ENCODE results near the gene KCTD2.
"Not testable (repeated sequence)": the region's sequence is repeated elsewhere in the genome, so short reads cannot be mapped to it uniquely, and the experiment has no call there.

DNA sequence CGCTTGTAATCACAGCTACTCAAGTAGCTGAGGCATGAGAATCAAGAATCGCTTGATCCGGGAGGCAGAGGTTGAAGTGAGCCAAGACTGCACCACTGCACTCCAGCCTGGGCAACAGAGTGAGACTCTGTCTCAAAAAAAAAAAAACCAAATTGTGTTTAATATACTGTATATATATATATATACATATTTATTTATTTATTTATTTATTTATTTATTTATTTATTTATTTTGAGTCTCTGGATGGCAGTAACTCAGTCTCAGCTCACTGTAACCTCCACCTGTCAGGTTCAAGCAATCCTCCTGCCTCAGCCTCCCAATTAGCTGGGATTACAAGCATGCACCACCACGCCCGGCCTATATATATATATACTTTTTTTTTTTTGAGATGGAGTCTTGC is 25.9 kb downstream of the KCTD2 start:
- TF ChIP-seq, protein P1, sequence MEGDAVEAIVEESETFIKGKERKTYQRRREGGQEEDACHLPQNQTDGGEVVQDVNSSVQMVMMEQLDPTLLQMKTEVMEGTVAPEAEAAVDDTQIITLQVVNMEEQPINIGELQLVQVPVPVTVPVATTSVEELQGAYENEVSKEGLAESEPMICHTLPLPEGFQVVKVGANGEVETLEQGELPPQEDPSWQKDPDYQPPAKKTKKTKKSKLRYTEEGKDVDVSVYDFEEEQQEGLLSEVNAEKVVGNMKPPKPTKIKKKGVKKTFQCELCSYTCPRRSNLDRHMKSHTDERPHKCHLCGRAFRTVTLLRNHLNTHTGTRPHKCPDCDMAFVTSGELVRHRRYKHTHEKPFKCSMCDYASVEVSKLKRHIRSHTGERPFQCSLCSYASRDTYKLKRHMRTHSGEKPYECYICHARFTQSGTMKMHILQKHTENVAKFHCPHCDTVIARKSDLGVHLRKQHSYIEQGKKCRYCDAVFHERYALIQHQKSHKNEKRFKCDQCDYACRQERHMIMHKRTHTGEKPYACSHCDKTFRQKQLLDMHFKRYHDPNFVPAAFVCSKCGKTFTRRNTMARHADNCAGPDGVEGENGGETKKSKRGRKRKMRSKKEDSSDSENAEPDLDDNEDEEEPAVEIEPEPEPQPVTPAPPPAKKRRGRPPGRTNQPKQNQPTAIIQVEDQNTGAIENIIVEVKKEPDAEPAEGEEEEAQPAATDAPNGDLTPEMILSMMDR (IDR thresholded peaks at IDR 0.05; ENCODE audit: insufficient read depth, low read length, poor library complexity, severe bottlenecking), result not testable (repeated sequence)
- TF ChIP-seq EZH2phosphoT487 (conservative IDR thresholded peaks at IDR 0.05; ENCODE audit: low read length), result not testable (repeated sequence)
